ENCODE data around the gene SLC35F3. TPM values are rescaled to one million over a fixed set of nuclear protein-coding genes. Genes with fewer than 3 reads are reported as not detected.
"Not testable (repeated sequence)": the region's sequence is repeated elsewhere in the genome, so short reads cannot be mapped to it uniquely, and the experiment has no call there.

The SLC35F3 gene
- total RNA-seq, 1 donor, result not detected

- Histone ChIP-seq H3K79me2 (ENCODE audit: insufficient read depth, low read length) (no peaks in the 10 kb centered on the region), H3K4me3 (ENCODE audit: insufficient read depth, low read length) (no peak overlapping the region), H3K9me3 (ENCODE audit: low read depth, low read length) (no peaks in the 10 kb centered on the region), H3K4me2 (ENCODE audit: insufficient read depth, low read length) (no peak overlapping the region), H4K20me1 (ENCODE audit: insufficient read depth, low read length) (no peaks in the 10 kb centered on the region), H3K4me1 (ENCODE audit: insufficient read depth, low read length) (no peaks in the 10 kb centered on the region), H2AFZ (ENCODE audit: low read length) (no peak overlapping the region), H3K36me3 (ENCODE audit: insufficient read depth, low read length) (no peaks in the 10 kb centered on the region), H3K27me3 (ENCODE audit: insufficient read depth, low read length) (peaks cover 6% of the 10 kb centered on the region), H3K27ac (ENCODE audit: low read depth, low read length) (no peak overlapping the region)
- no peak for DNase-seq (ENCODE audit: insufficient read length, low spot score, missing footprints)
- no peak for TF ChIP-seq CTCF (IDR thresholded peaks at IDR 0.05; ENCODE audit: extremely low read depth, low read depth, low read length)
Measured at GRCh38 chr1:234297668-234298067, 393.2 kb downstream of the SLC35F3 start.

- Histone ChIP-seq H3K4me2 (ENCODE audit: insufficient read depth, low read length) (no peak overlapping the region), H3K4me3 (ENCODE audit: insufficient read depth, low read length) (no peak overlapping the region), H3K27ac (ENCODE audit: low read depth, low read length) (no peak overlapping the region), H4K20me1 (ENCODE audit: insufficient read depth, low read length) (no peaks in the 10 kb centered on the region), H3K9me3 (ENCODE audit: low read depth, low read length) (no peaks in the 10 kb centered on the region), H3K36me3 (ENCODE audit: insufficient read depth, low read length) (no peaks in the 10 kb centered on the region), H3K4me1 (ENCODE audit: insufficient read depth, low read length) (no peaks in the 10 kb centered on the region), H3K79me2 (ENCODE audit: insufficient read depth, low read length) (no peaks in the 10 kb centered on the region), H2AFZ (ENCODE audit: low read length) (no peak overlapping the region), H3K27me3 (ENCODE audit: insufficient read depth, low read length) (peaks cover 6% of the 10 kb centered on the region)
- DNase-seq (ENCODE audit: insufficient read length, low spot score, missing footprints), result no peak
- no peak for TF ChIP-seq CTCF (IDR thresholded peaks at IDR 0.05; ENCODE audit: extremely low read depth, low read depth, low read length)
Measured at GRCh38 chr1:234300096-234300495, 395.6 kb downstream of the SLC35F3 start.

GRCh38 chr1:234301663-234302062 lies 397.2 kb downstream of the SLC35F3 start:
- not testable (repeated sequence) for H3K36me3 ChIP-seq (ENCODE audit: insufficient read depth, low read length); DNase-seq (ENCODE audit: insufficient read length, low spot score, missing footprints); H4K20me1 ChIP-seq (ENCODE audit: insufficient read depth, low read length); H3K4me1 ChIP-seq (ENCODE audit: insufficient read depth, low read length); H3K4me2 ChIP-seq (ENCODE audit: insufficient read depth, low read length); H2AFZ ChIP-seq (ENCODE audit: low read length); H3K4me3 ChIP-seq (ENCODE audit: insufficient read depth, low read length); H3K27me3 ChIP-seq (ENCODE audit: insufficient read depth, low read length); H3K27ac ChIP-seq (ENCODE audit: low read depth, low read length); H3K79me2 ChIP-seq (ENCODE audit: insufficient read depth, low read length); H3K9me3 ChIP-seq (ENCODE audit: low read depth, low read length)

- Histone ChIP-seq H4K20me1 (ENCODE audit: insufficient read depth, low read length) (no peaks in the 10 kb centered on the region), H3K4me1 (ENCODE audit: insufficient read depth, low read length) (no peaks in the 10 kb centered on the region), H3K9me3 (ENCODE audit: low read depth, low read length) (no peaks in the 10 kb centered on the region), H3K79me2 (ENCODE audit: insufficient read depth, low read length) (no peaks in the 10 kb centered on the region), H2AFZ (ENCODE audit: low read length) (no peak overlapping the region), H3K4me3 (ENCODE audit: insufficient read depth, low read length) (no peak overlapping the region), H3K4me2 (ENCODE audit: insufficient read depth, low read length) (no peak overlapping the region), H3K27me3 (ENCODE audit: insufficient read depth, low read length) (peaks cover 9% of the 10 kb centered on the region), H3K27ac (ENCODE audit: low read depth, low read length) (no peak overlapping the region), H3K36me3 (ENCODE audit: insufficient read depth, low read length) (no peaks in the 10 kb centered on the region)
- no peak for DNase-seq (ENCODE audit: insufficient read length, low spot score, missing footprints)
- TF ChIP-seq CTCF (IDR thresholded peaks at IDR 0.05; ENCODE audit: extremely low read depth, low read depth, low read length), result no peak
Measured at GRCh38 chr1:234302354-234302962, 398.0 kb downstream of the SLC35F3 start.
